Ishikawa (cell line): ENCODE results near the gene GIMAP8.

Experiments used
- CEBPB ChIP-seq: IDR thresholded peaks from 2 replicates; pipeline ENCODE4 v1.6.1; 2012
- CREB1 ChIP-seq: IDR thresholded peaks from 2 replicates; pipeline ENCODE4 v1.6.1; 2012; ENCODE audit warnings: low read depth
- EGR1 ChIP-seq: IDR thresholded peaks from 2 replicates; pipeline ENCODE4 v1.6.1; 2012
- EP300 ChIP-seq: IDR thresholded peaks from 2 replicates; pipeline ENCODE4 v1.6.1; 2012; ENCODE audit warnings: borderline replicate concordance
- FOXM1 ChIP-seq: IDR thresholded peaks from 2 replicates; pipeline ENCODE4 v1.6.1; 2012; ENCODE audit warnings: low read depth, borderline replicate concordance
- NFIC ChIP-seq: IDR thresholded peaks from 2 replicates; pipeline ENCODE4 v1.6.1; 2012
- RAD21 ChIP-seq: IDR thresholded peaks from 2 replicates; pipeline ENCODE4 v1.6.1; 2012; ENCODE audit warnings: low read depth
- REST ChIP-seq: IDR thresholded peaks from 2 replicates; pipeline ENCODE4 v1.6.1; 2012; ENCODE audit warnings: low read depth, mild to moderate bottlenecking
- TAF1 ChIP-seq: IDR thresholded peaks from 2 replicates; pipeline ENCODE4 v1.6.1; 2012; ENCODE audit warnings: low read depth, mild to moderate bottlenecking
- TCF12 ChIP-seq: IDR thresholded peaks from 2 replicates; pipeline ENCODE4 v1.6.1; 2012; ENCODE audit warnings: low read depth
- TEAD4 ChIP-seq: IDR thresholded peaks from 2 replicates; pipeline ENCODE4 v1.6.1; 2012
- USF1 ChIP-seq: IDR thresholded peaks from 2 replicates; pipeline ENCODE4 v1.6.1; 2012
- YY1 ChIP-seq: IDR thresholded peaks from 2 replicates; pipeline ENCODE4 v1.6.1; 2012; ENCODE audit warnings: low read depth
- ZBTB7A ChIP-seq: IDR thresholded peaks from 2 replicates; pipeline ENCODE4 v1.6.1; 2012; ENCODE audit warnings: low read depth
- TF ChIP-seq, protein P1 (sequence below): IDR thresholded peaks from 2 replicates; pipeline ENCODE4 v1.6.1; 2012

The GIMAP8 gene

GRCh38 chr7:150425670-150426069 lies 24.8 kb upstream of the GIMAP8 start:
- TF ChIP-seq FOXM1 = no peak
- no peak for TF ChIP-seq EP300
- no peak for TF ChIP-seq CEBPB
- no peak for TF ChIP-seq USF1
- TF ChIP-seq NFIC = no peak
- TF ChIP-seq TEAD4 = no peak
- no peak for TF ChIP-seq TAF1
- TF ChIP-seq ZBTB7A = no peak
- no peak for TF ChIP-seq TCF12

DNA sequence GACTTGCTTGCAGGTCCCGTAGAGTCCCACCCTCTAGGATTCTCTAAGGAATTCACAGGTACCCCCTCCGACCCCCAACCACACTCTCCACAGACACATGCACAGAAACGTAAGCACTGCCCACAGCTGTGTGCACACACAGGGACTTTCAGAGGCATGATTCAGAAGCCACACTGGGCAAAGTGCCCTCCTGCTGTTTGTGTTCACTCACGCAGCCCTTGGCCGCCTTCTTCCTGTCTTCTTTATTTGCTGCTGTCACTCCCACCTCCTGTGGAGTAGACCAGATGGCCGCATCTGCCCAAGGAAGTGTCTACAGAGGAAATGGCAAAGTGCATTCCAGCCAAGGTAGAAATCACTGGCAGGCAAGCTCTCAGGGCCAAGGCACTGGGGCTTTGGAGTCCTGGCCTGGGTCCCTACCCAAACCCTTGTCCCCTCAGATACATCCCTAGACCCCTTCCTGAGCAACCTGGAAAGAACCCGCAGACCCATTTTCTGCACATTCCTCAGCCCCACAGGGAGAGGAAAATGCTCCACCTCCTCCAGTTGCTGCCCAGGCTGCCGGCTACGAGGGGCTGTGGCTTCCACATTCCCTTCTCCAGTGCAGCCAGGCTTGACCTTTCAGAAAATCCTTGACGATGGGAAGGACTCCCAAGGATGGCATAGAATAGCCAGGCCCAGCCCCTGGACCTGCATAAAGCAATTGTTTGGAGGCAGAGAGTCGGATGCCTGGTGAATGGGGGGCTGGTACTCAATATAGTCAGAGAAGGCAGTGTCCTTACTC lies 21.6 kb upstream of the GIMAP8 start:
- 0 out of 2 replicates have a peak, but pooled peaks have one; percentile 43 for TF ChIP-seq TCF12
- TF ChIP-seq YY1 = no peak

DNA sequence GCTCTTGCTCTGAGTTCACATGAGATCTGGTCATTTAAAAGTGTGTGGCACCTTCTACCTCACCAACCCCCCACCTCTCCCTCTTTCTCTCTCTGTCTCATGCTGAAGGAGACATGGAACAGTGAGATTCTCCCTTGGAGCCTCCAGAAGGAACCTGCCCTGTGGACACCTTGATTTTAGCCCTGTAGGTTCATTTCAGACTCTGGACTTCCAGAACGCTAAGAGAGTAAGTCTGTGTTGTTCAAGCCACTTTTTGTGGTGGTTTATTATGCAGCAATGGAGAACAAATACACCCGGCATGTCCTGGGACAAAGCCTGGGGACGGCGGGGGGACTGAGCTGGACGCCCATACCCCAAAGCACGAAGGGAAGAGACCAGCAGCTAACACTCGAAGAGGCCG lies 20.7 kb upstream of the GIMAP8 start:
- TF ChIP-seq REST (no peak), FOXM1 (no peak), YY1 (no peak), EGR1 (no peak), USF1 (no peak), CREB1 (no peak), TCF12 (no peak), ZBTB7A (no peak), NFIC (no peak), TEAD4 (no peak), TAF1 (no peak), RAD21 (no peak)
- TF ChIP-seq, protein P1, sequence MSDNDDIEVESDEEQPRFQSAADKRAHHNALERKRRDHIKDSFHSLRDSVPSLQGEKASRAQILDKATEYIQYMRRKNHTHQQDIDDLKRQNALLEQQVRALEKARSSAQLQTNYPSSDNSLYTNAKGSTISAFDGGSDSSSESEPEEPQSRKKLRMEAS = no peak

- TF ChIP-seq EGR1 = no peak
- TF ChIP-seq YY1 = no peak
- TF ChIP-seq ZBTB7A = no peak
- TF ChIP-seq REST = no peak
- no peak for TF ChIP-seq TCF12
- TF ChIP-seq TAF1 = no peak
- TF ChIP-seq USF1 = no peak
- TF ChIP-seq EP300 = no peak
- no peak for TF ChIP-seq CEBPB
- TF ChIP-seq, protein P1 = no peak
- TF ChIP-seq RAD21 = no peak
- TF ChIP-seq NFIC = no peak
- TF ChIP-seq TEAD4 = no peak
- TF ChIP-seq CREB1 = no peak
- TF ChIP-seq FOXM1 = no peak
Observed at GRCh38 chr7:150430465-150431085, 19.9 kb upstream of the GIMAP8 start.

GRCh38 chr7:150431839-150432658 lies 18.4 kb upstream of the GIMAP8 start:
- no peak for TF ChIP-seq CREB1
- TF ChIP-seq REST = no peak
- TF ChIP-seq TCF12 = no peak
- no peak for TF ChIP-seq EGR1
- no peak for TF ChIP-seq CEBPB
- no peak for TF ChIP-seq RAD21
- no peak for TF ChIP-seq YY1
- TF ChIP-seq EP300 = no peak
- TF ChIP-seq FOXM1 = no peak
- TF ChIP-seq NFIC = no peak
- no peak for TF ChIP-seq USF1
- no peak for TF ChIP-seq TEAD4
- no peak for TF ChIP-seq ZBTB7A
- TF ChIP-seq, protein P1 = no peak
- TF ChIP-seq TAF1 = no peak
